22Rv1 (cell line): ENCODE measurements around the gene STC2.

Experiments used
- ZFX ChIP-seq: fragments of 450-650 bp; IDR thresholded peaks from 2 replicates; pipeline ENCODE4 v1.6.1; 2017; ENCODE audit warnings: antibody characterized with exemption, borderline replicate concordance
- TF ChIP-seq, protein P1 (sequence below): fragments of 450-650 bp; IDR thresholded peaks from 2 replicates; pipeline ENCODE4 v1.5.1; 2017; ENCODE audit warnings: mild to moderate bottlenecking

DNA sequence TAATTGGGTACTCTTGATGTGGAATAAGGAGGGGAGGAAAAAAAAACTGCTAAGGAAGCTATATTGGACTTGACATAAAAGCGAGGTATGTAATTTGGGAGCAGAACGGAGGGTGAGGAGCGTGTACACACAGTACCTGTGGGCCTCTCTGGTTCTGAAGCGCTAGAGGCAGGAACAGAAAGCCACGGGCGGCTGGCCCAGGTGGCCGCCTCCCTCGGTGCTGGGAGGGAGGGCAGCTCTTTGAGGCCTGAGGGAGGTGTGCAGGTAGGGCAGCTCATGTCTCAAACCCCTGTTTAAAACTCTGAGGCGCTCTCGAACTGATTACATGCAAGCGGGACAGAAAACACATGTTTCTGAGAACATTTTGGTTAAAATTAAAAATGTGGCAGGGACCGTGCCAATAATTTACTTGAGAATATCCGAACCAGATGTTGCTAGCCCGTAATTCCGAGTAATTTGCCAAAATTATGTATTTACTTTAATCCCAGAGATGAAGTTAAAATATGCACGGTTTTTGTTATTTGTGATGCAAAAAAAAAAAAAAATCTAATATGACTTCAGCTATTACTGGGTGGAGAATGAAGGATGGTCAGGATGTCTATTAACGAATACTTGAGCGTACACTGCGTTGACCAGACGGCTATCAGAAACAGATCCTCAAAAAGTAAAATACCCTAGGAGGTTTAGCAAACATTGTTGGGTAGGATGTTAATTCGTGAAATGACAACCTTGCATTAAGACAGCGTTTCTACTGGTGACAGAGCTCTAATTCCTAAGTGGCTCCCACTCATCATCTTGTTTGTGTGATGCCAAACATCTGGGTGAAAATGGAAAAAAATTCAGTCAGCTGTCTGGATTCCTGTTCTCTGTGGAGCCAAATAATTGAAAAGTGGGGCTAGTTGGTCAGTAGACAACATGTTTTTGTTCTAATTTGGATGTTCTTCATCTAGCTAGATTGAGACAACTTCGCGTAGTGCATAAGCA lies 24.4 kb upstream of the STC2 start:
- TF ChIP-seq, protein P1, sequence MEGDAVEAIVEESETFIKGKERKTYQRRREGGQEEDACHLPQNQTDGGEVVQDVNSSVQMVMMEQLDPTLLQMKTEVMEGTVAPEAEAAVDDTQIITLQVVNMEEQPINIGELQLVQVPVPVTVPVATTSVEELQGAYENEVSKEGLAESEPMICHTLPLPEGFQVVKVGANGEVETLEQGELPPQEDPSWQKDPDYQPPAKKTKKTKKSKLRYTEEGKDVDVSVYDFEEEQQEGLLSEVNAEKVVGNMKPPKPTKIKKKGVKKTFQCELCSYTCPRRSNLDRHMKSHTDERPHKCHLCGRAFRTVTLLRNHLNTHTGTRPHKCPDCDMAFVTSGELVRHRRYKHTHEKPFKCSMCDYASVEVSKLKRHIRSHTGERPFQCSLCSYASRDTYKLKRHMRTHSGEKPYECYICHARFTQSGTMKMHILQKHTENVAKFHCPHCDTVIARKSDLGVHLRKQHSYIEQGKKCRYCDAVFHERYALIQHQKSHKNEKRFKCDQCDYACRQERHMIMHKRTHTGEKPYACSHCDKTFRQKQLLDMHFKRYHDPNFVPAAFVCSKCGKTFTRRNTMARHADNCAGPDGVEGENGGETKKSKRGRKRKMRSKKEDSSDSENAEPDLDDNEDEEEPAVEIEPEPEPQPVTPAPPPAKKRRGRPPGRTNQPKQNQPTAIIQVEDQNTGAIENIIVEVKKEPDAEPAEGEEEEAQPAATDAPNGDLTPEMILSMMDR = no peak
- TF ChIP-seq ZFX = no peak
